Stomach (tissue), 9 donors: ENCODE measurements around the gene COL4A2. TPM values are rescaled to one million over a fixed set of nuclear protein-coding genes. Genes with fewer than 3 reads are reported as not detected.
A peak's percentile ranks its signal among the peaks of the same experiment; 100 is the strongest.

Experiments used
- DNase-seq, 2 donors: peaks; one replicate each; pipeline versions ENCODE4 v3.0.0 to v3.0.0-alpha.2; 2013 to 2019
- H3K27ac ChIP-seq, 5 donors: fragments of 200-600 bp in 4 of 5; sonication (generic) in 4 of 5; one replicate each; pipeline ENCODE4 v1.5.1; 2013 to 2019; ENCODE audit warnings: mild to moderate bottlenecking in 1 of 5, moderate library complexity in 1 of 5
- H3K27me3 ChIP-seq, 3 donors: fragments of 200-600 bp; sonication (generic); one replicate each; pipeline ENCODE4 v1.5.1; 2017 to 2019; ENCODE audit warnings: mixed run types in 1 of 3
- H3K36me3 ChIP-seq, 4 donors: fragments of 200-600 bp; sonication (generic); 1 replicate in 3 of 4; 2 replicates in 1 of 4; pipeline ENCODE4 v1.5.1; 2016 to 2019
- H3K4me1 ChIP-seq, 4 donors: fragments of 200-600 bp; sonication (generic); one replicate each; pipeline ENCODE4 v1.5.1; 2016 to 2019
- H3K4me3 ChIP-seq, 4 donors: fragments of 200-600 bp; sonication (generic) in 3 of 4; one replicate each; pipeline ENCODE4 v1.5.1; 2016 to 2019; ENCODE audit warnings: mild to moderate bottlenecking in 1 of 4
- H3K9me3 ChIP-seq, 4 donors: fragments of 200-600 bp; sonication (generic); one replicate each; pipeline ENCODE4 v1.5.1; 2016 to 2019
- EP300 ChIP-seq: sonication (generic); formaldehyde crosslinking; IDR thresholded peaks from one replicate; pipeline ENCODE4 v1.6.1; 2017; ENCODE audit warnings: antibody characterized with exemption
- POLR2A ChIP-seq, 4 donors: fragments of 450-650 bp; IDR thresholded peaks; one replicate each; pipeline ENCODE4 v1.6.1; 2016; ENCODE audit warnings: antibody characterized with exemption in 4 of 4, control low read depth in 2 of 4, mild to moderate bottlenecking in 1 of 4, moderate library complexity in 1 of 4
- POLR2AphosphoS5 ChIP-seq, 3 donors: sonication (generic); formaldehyde crosslinking; IDR thresholded peaks; one replicate each; pipeline ENCODE4 v1.6.1; 2016; ENCODE audit warnings: antibody characterized with exemption in 3 of 3
- WGBS, 5 donors: extraction: QIAGEN DNeasy Blood & Tissue Kit in 3 of 5; methylation state at CpG; one replicate each; pipeline versions ENCODE4 v1.1.5 to v1.1.7; 2013 to 2018; 5-methylcytosine and 5-hydroxymethylcytosine counted together
- intact Hi-C: fragments of 100-400 bp; cut with DNase I; formaldehyde crosslinking; loops from one replicate; pipeline ENCODE4 v1.15.1; 2023; ENCODE audit warnings: low total_unique reads
- polyA plus RNA-seq, 3 donors: library from polyadenylated mRNA; stranded (reverse); fragments of 200-250 nt; gene quantifications; one replicate each; pipeline ENCODE4 v1.2.3, GENCODE V29; 2013
- total RNA-seq, 5 donors: library from RNA; depleted of rRNA; stranded (reverse); fragments of >200 nt; gene quantifications; one replicate each; pipeline versions ENCODE4 v1.1.0 to v1.2.3, GENCODE V29; 2014 to 2016
- TF ChIP-seq, protein P1 (sequence below), 7 experiments: fragments of 450-650 bp in 4 of 7; fragments of 200-600 bp in 3 of 7; sonication (generic) in 3 of 7; IDR thresholded peaks; one replicate each; pipeline ENCODE4 v1.5.1; 2016 to 2019; ENCODE audit warnings: antibody characterized with exemption in 7 of 7, control low read depth in 2 of 7, mild to moderate bottlenecking in 1 of 7
- donor health status: healthy with polysubstance abuse.
- donor health status: Bipolar disorder and iron deficiency.
- donor health status: healthy.

COL4A2 gene
- total and polyA plus RNA-seq, 8 donors: 24.0 to 531 (median 214) TPM

DNA sequence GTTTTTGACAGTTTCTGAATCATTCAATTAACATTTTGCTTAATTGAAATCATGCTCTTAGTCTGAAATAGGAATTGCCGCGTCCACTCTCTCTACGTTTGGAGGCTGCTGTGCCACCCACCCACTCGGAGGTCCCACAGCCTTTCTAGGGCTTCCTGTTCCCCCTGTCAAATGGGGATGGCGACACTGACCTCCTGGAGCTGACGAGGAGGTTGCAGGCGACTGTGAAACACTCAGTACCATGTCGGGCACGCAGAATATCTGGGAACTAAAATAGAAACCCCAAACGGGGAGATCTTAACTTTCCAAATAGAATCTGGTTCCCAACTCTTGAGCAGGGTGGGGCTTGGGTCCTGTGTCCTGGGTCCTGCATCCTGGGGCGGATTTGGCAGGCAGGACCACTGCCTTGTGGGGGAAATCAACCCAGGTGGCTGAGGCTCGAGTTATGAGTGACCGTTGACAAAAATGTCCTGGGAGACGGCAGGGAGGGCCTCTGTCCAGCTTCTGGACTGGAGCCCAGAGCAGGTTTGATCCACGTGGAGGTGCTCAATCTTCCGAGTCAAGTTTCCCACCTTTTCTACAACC lies 129.8 kb downstream of the COL4A2 start:
- 68 to 88% (median 83%) methylated on average over 11 to 16 of the region's 16 CpGs for WGBS, 5 donors
- H3K36me3 ChIP-seq: peaks cover 24 to 80% (median 68%) of the 10 kb centered on the region in 4 donors
- H3K4me3 ChIP-seq: no peak overlapping the region
- H3K27me3 ChIP-seq: no peaks in the 10 kb centered on the region
- no peak for DNase-seq
- peak overlapping the region in 1 of 5 donors; percentile 52 for H3K27ac ChIP-seq
- TF ChIP-seq EP300 (no peak), POLR2A (IDR thresholded peaks at IDR 0.05) (no peak), POLR2AphosphoS5 (IDR thresholded peaks at IDR 0.05) (no peak)
- TF ChIP-seq, protein P1, sequence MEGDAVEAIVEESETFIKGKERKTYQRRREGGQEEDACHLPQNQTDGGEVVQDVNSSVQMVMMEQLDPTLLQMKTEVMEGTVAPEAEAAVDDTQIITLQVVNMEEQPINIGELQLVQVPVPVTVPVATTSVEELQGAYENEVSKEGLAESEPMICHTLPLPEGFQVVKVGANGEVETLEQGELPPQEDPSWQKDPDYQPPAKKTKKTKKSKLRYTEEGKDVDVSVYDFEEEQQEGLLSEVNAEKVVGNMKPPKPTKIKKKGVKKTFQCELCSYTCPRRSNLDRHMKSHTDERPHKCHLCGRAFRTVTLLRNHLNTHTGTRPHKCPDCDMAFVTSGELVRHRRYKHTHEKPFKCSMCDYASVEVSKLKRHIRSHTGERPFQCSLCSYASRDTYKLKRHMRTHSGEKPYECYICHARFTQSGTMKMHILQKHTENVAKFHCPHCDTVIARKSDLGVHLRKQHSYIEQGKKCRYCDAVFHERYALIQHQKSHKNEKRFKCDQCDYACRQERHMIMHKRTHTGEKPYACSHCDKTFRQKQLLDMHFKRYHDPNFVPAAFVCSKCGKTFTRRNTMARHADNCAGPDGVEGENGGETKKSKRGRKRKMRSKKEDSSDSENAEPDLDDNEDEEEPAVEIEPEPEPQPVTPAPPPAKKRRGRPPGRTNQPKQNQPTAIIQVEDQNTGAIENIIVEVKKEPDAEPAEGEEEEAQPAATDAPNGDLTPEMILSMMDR (IDR thresholded peaks at IDR 0.05): no peak
- intact Hi-C loops: no loop called here
- no peaks in the 10 kb centered on the region for H3K9me3 ChIP-seq
- peaks cover 0 to 16% (median 6%) of the 10 kb centered on the region in 4 donors for H3K4me1 ChIP-seq

GRCh38 chr13:110438211-110438610 lies 131.1 kb downstream of the COL4A2 start:
- peak overlapping the region in 1 of 5 donors; percentile 52 for H3K27ac ChIP-seq
- no peaks in the 10 kb centered on the region for H3K9me3 ChIP-seq
- no peaks in the 10 kb centered on the region for H3K27me3 ChIP-seq
- peaks cover 24 to 83% (median 69%) of the 10 kb centered on the region in 4 donors for H3K36me3 ChIP-seq
- intact Hi-C loops: no loop called here
- peaks cover 0 to 16% (median 4%) of the 10 kb centered on the region in 4 donors for H3K4me1 ChIP-seq
- 79 to 89% (median 84%) methylated on average over 18 to 19 of the region's 19 CpGs for WGBS, 5 donors
- DNase-seq: no peak
- TF ChIP-seq POLR2A (IDR thresholded peaks at IDR 0.05) (no peak), EP300 (peak; percentile 16), POLR2AphosphoS5 (IDR thresholded peaks at IDR 0.05) (no peak)
- TF ChIP-seq, protein P1 (IDR thresholded peaks at IDR 0.05): no peak
- no peak overlapping the region for H3K4me3 ChIP-seq

- 90 to 94% (median 91%) methylated on average over 16 of the region's 16 CpGs for WGBS, 5 donors
Measured at GRCh38 chr13:110438776-110439175, 131.7 kb downstream of the COL4A2 start.

DNA sequence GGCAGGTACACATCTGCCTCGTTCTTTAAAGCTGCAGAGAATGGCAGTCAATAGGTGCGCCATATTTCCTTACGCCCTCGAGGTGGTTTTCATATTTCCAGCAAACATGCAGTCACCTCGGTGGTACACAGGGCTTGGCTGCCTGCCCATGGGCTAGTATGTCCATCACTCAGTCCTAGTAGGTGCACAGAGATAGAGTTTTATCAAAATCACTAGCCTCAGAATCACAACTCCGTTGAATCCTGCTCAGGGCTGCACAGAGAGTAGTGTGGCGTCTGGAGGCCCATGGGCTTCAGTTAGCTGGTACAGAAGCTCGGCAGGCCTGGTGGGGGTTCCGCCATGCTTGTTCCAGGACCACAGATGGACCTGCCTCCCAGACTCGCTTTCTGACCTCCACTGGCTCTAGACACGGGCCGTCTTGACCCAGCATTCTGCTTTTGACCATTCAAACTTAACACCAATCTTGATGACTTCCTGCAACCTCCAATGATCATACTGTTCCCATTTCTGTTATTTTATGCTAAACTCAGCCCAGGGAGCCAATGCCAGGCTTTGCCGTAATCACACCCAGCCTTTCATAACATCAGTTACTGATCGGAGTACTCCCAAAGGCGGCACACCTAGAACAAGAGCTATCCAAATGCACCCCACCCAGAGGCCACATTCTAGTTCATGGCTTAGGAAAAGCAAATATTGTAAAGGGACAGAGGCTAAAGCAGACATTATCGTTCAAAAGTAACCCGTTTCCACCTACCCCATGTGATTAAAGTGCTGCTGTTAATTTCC lies 134.1 kb downstream of the COL4A2 start:
- intact Hi-C loops: no loop called here
- Histone ChIP-seq H3K27ac (peak overlapping the region in 1 of 5 donors; percentile 52), H3K4me3 (no peak overlapping the region), H3K9me3 (no peaks in the 10 kb centered on the region), H3K27me3 (no peaks in the 10 kb centered on the region), H3K4me1 (peaks cover 0 to 21% (median 9%) of the 10 kb centered on the region in 4 donors), H3K36me3 (peaks cover 23 to 73% (median 61%) of the 10 kb centered on the region in 4 donors)
- no peak for TF ChIP-seq EP300
- no peak for TF ChIP-seq POLR2A (IDR thresholded peaks at IDR 0.05)
- TF ChIP-seq, protein P1 (IDR thresholded peaks at IDR 0.05): no peak
- no peak for TF ChIP-seq POLR2AphosphoS5 (IDR thresholded peaks at IDR 0.05)
- WGBS, 5 donors: 85 to 90% (median 87%) methylated on average over 16 to 17 of the region's 17 CpGs
- no peak for DNase-seq

More at GRCh38 chr13:110438776-110439175, 131.7 kb downstream of the COL4A2 start:
- Histone ChIP-seq H3K27me3 (no peaks in the 10 kb centered on the region), H3K27ac (peak overlapping the region in 1 of 5 donors; percentile 52), H3K36me3 (peaks cover 24 to 83% (median 69%) of the 10 kb centered on the region in 4 donors), H3K4me3 (no peak overlapping the region), H3K9me3 (no peaks in the 10 kb centered on the region), H3K4me1 (peaks cover 0 to 17% (median 6%) of the 10 kb centered on the region in 4 donors)
- TF ChIP-seq POLR2AphosphoS5 (IDR thresholded peaks at IDR 0.05) (no peak), POLR2A (IDR thresholded peaks at IDR 0.05) (no peak), EP300 (no peak)
- TF ChIP-seq, protein P1 (IDR thresholded peaks at IDR 0.05): no peak
- intact Hi-C loops: no loop called here
- no peak for DNase-seq
